SK-N-SH treated with all-trans-retinoic acid at 6 μM for 48 hours (cell line): Measurements from ENCODE around the gene ZNF764.

Experiments used
- CSRNP3 ChIP-seq: fragments of 250-450 bp; sonication (Bioruptor Pico); IDR thresholded peaks from 2 replicates; pipeline ENCODE4 v1.5.1; 2021; ENCODE audit warnings: mild to moderate bottlenecking, moderate library complexity
- ISL1 ChIP-seq: fragments of 250-450 bp; sonication (Bioruptor Pico); IDR thresholded peaks from 2 replicates; pipeline ENCODE4 v2.1.2; 2022; ENCODE audit warnings: mild to moderate bottlenecking, moderate library complexity
- PATZ1 ChIP-seq: fragments of 250-450 bp; sonication (Bioruptor Pico); IDR thresholded peaks from 2 replicates; pipeline ENCODE4 v1.8.0; 2020; ENCODE audit warnings: mild to moderate bottlenecking, moderate library complexity, borderline replicate concordance
- TSHZ2 ChIP-seq: fragments of 250-450 bp; sonication (Bioruptor Pico); IDR thresholded peaks from 2 replicates; pipeline ENCODE4 v1.5.0; 2020; ENCODE audit warnings: mild to moderate bottlenecking, moderate library complexity
- ZFP3 ChIP-seq: fragments of 250-450 bp; sonication (Bioruptor Pico); IDR thresholded peaks from 2 replicates; pipeline ENCODE4 v1.5.0; 2020; ENCODE audit warnings: mild to moderate bottlenecking, moderate library complexity

GRCh38 chr16:30600215-30600614, 42.0 kb upstream of the ZNF764 start:
- TF ChIP-seq ZFP3 (CRISPR knock-in tag) (no peak), CSRNP3 (CRISPR knock-in tag) (no peak), ISL1 (CRISPR knock-in tag) (no peak), PATZ1 (no peak), TSHZ2 (CRISPR knock-in tag) (no peak)
